Uterus (tissue), 4 donors: ENCODE results near the gene AKIRIN2. TPM values are rescaled to one million over a fixed set of nuclear protein-coding genes. Genes with fewer than 3 reads are reported as not detected.

Experiments
- DNase-seq, 2 donors: peaks; one replicate each; pipeline ENCODE4 v3.0.0-alpha.2; 2019 to 2020
- H3K27ac ChIP-seq, 2 donors: fragments of 200-600 bp; sonication (generic); 1 replicate in 1 of 2; 2 replicates in 1 of 2; pipeline ENCODE4 v1.5.1; 2016 to 2018
- H3K27me3 ChIP-seq, 2 donors: fragments of 200-600 bp; sonication (generic); one replicate each; pipeline ENCODE4 v1.5.1; 2018 to 2019; ENCODE audit warnings: control low read depth in 1 of 2
- H3K36me3 ChIP-seq, 2 donors: fragments of 200-600 bp; sonication (generic); one replicate each; pipeline ENCODE4 v1.5.1; 2019; ENCODE audit warnings: control low read depth in 1 of 2
- H3K4me1 ChIP-seq, 2 donors: fragments of 200-600 bp; sonication (generic); one replicate each; pipeline ENCODE4 v1.5.1; 2018 to 2019; ENCODE audit warnings: control low read depth in 1 of 2
- H3K4me3 ChIP-seq, 2 donors: fragments of 200-600 bp; sonication (generic); 1 replicate in 1 of 2; 2 replicates in 1 of 2; pipeline ENCODE4 v1.5.1; 2018 to 2019; ENCODE audit warnings: mild to moderate bottlenecking in 1 of 2
- H3K9me3 ChIP-seq, 2 donors: fragments of 200-600 bp; sonication (generic); one replicate each; pipeline ENCODE4 v1.5.1; 2019; ENCODE audit warnings: control low read depth in 1 of 2
- POLR2A ChIP-seq, 2 donors: fragments of 450-650 bp; IDR thresholded peaks; one replicate each; pipeline ENCODE4 v1.6.1; 2016; ENCODE audit warnings: antibody characterized with exemption in 2 of 2, mild to moderate bottlenecking in 1 of 2, moderate library complexity in 1 of 2
- intact Hi-C: fragments of 100-400 bp; cut with DNase I; formaldehyde crosslinking; loops from one replicate; pipeline ENCODE4 v1.15.1; 2023; ENCODE audit warnings: low total_unique reads
- total RNA-seq, 4 donors: library from RNA; depleted of rRNA in 3 of 4; stranded (reverse); fragments of >200 nt in 3 of 4; gene quantifications; one replicate each; pipeline versions ENCODE4 v1.1.0 to v1.2.4, GENCODE V29; 2014 to 2023
- TF ChIP-seq, protein P1 (sequence below), 4 experiments: fragments of 200-600 bp in 2 of 4; fragments of 450-650 bp in 2 of 4; sonication (generic) in 2 of 4; IDR thresholded peaks; one replicate each; pipeline ENCODE4 v1.5.1; 2016 to 2019; ENCODE audit warnings: antibody characterized with exemption in 4 of 4, mild to moderate bottlenecking in 2 of 4, moderate library complexity in 1 of 4
- donor health status: DM: yes; HTN: yes; CAD: no.

AKIRIN2 gene
- total RNA-seq, 4 donors from 2014 or later = 6.9 to 41.5 (median 24.8) TPM

DNA sequence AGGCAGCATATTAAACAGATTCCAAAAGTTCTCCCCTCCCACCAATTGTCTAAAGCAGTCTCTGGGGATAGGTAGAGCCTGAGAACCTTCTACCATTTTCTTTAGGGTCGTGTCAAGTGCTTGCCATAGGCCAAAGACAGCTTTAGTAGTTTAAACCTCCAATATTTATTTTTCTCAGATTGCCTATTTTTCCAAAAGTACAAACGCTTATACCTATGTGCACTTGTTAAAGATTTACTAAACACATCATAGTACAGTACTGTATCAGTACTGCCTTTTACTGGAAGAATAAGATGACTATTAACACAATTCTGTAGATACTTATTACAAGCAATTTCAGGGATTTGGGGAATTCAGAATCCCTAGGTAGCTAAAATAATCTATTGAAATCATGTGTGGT lies 29.4 kb downstream of the AKIRIN2 start:
- Histone ChIP-seq H3K27me3 (no peaks in the 10 kb centered on the region), H3K4me3 (no peak overlapping the region), H3K27ac (no peak overlapping the region), H3K36me3 (no peaks in the 10 kb centered on the region), H3K9me3 (no peaks in the 10 kb centered on the region), H3K4me1 (no peaks in the 10 kb centered on the region)
- no peak for DNase-seq
- no peak for TF ChIP-seq POLR2A (IDR thresholded peaks at IDR 0.05)
- TF ChIP-seq, protein P1, sequence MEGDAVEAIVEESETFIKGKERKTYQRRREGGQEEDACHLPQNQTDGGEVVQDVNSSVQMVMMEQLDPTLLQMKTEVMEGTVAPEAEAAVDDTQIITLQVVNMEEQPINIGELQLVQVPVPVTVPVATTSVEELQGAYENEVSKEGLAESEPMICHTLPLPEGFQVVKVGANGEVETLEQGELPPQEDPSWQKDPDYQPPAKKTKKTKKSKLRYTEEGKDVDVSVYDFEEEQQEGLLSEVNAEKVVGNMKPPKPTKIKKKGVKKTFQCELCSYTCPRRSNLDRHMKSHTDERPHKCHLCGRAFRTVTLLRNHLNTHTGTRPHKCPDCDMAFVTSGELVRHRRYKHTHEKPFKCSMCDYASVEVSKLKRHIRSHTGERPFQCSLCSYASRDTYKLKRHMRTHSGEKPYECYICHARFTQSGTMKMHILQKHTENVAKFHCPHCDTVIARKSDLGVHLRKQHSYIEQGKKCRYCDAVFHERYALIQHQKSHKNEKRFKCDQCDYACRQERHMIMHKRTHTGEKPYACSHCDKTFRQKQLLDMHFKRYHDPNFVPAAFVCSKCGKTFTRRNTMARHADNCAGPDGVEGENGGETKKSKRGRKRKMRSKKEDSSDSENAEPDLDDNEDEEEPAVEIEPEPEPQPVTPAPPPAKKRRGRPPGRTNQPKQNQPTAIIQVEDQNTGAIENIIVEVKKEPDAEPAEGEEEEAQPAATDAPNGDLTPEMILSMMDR (IDR thresholded peaks at IDR 0.05) = no peak
- intact Hi-C loops = no loop called here

DNA sequence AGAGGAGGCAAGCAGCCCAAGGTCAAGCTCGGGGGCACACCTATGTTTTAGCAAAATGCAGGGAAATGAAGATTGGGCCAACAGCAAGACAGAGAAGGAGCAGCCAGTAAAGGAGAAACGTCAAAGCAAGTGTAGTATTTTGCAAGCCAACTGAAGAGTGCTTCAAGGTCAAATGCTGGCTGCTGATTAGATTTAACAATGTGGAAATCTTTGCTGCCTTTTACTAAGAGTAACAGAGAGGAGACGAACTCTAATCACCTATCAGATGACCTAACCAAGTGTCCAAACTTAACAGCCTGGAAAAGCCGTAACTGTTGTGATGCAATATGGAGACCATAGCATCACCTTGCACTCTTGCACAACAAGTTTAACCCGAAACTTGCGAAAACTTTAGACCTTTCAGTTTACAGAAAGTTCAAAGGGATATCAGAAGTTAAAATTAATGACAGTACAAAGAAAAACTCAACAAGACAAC lies 30.4 kb downstream of the AKIRIN2 start:
- Histone ChIP-seq H3K4me3 (no peak overlapping the region), H3K27me3 (no peaks in the 10 kb centered on the region), H3K9me3 (no peaks in the 10 kb centered on the region), H3K4me1 (no peaks in the 10 kb centered on the region), H3K36me3 (no peaks in the 10 kb centered on the region), H3K27ac (no peak overlapping the region)
- no peak for DNase-seq
- intact Hi-C loops = no loop called here
- TF ChIP-seq, protein P1 (IDR thresholded peaks at IDR 0.05) = no peak
- TF ChIP-seq POLR2A (IDR thresholded peaks at IDR 0.05) = no peak

DNA sequence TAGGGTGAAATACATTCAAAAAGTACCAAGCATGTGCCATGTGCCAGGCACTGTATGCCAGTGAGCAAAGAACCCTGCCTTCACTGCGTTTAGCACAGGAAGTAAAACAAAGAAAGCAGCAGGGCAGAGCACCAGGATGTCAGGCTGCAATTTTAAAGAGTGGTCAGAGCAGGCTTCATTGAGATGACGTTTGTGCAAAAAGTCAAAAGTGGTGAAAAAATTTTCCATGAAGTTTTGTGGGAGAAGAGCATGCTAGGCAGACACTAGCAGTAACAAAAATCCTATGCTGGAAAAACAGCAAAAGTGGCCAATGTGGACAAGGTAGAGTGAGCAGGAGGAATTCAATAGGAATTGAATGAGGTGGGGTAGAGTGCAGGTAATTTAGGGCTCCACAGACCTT lies 31.3 kb downstream of the AKIRIN2 start:
- H3K36me3 ChIP-seq = no peaks in the 10 kb centered on the region
- no peak overlapping the region for H3K27ac ChIP-seq
- no peak overlapping the region for H3K4me3 ChIP-seq
- TF ChIP-seq POLR2A (IDR thresholded peaks at IDR 0.05) = no peak
- TF ChIP-seq, protein P1 (IDR thresholded peaks at IDR 0.05) = no peak
- no peaks in the 10 kb centered on the region for H3K4me1 ChIP-seq
- H3K27me3 ChIP-seq = no peaks in the 10 kb centered on the region
- no peak for DNase-seq
- H3K9me3 ChIP-seq = no peaks in the 10 kb centered on the region
- intact Hi-C loops = no loop called here

DNA sequence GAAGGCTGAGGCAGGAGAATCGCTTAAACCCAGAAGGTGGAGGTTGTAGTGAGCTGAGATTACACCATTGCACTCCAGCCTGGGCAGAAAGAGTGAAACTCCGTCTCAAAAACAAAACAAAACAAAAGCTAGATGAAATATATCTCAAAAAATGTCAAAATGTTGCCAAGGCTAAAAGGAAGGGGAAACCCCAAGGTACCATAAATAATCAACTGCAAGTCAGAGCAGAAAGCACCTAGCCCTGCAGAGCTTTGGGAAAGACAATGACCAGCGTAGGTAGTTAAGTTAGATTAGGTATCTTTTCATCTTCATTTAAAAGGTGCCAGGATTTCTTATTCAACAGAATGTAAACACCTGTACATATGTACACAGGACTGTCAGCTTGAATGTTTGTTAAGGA lies 33.0 kb downstream of the AKIRIN2 start:
- Histone ChIP-seq H3K36me3 (no peaks in the 10 kb centered on the region), H3K27me3 (no peaks in the 10 kb centered on the region), H3K9me3 (no peaks in the 10 kb centered on the region), H3K4me3 (no peak overlapping the region), H3K4me1 (no peaks in the 10 kb centered on the region), H3K27ac (no peak overlapping the region)
- TF ChIP-seq POLR2A (IDR thresholded peaks at IDR 0.05) = no peak
- TF ChIP-seq, protein P1 (IDR thresholded peaks at IDR 0.05) = no peak
- DNase-seq = no peak
- intact Hi-C loops = no loop called here

DNA sequence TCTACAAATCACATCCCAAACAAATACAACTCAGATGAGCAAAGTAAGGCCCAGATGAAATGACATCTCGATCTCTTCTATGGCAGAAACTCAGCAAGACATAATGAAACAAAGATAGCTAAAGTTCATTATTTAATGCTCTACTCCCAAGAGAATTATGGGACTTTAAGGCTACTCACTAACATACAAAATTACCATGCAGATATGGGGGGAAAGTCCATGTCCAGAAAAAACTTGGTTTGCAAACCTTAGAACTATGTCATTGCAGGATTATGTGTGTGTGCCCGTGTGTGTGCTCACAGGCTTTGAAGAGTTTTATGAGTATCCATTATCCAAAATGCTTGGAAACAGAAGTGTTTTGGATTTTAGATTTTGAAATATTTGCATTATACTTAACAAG lies 34.0 kb downstream of the AKIRIN2 start:
- Histone ChIP-seq H3K36me3 (no peaks in the 10 kb centered on the region), H3K27me3 (no peaks in the 10 kb centered on the region), H3K9me3 (no peaks in the 10 kb centered on the region), H3K27ac (no peak overlapping the region), H3K4me1 (no peaks in the 10 kb centered on the region), H3K4me3 (no peak overlapping the region)
- no peak for DNase-seq
- intact Hi-C loops = no loop called here
- no peak for TF ChIP-seq POLR2A (IDR thresholded peaks at IDR 0.05)
- TF ChIP-seq, protein P1 (IDR thresholded peaks at IDR 0.05) = no peak
